Measurements from ENCODE around the gene FOXJ1.

FOXJ1 gene

GRCh38 chr17:76134911-76135809, 5.9 kb downstream of the FOXJ1 start:
- no peak for TF ChIP-seq CTCF (IDR thresholded peaks at IDR 0.05; ENCODE audit: extremely low read depth, missing control alignments)
- DNase-seq (ENCODE audit: low spot score) = no peak

DNA sequence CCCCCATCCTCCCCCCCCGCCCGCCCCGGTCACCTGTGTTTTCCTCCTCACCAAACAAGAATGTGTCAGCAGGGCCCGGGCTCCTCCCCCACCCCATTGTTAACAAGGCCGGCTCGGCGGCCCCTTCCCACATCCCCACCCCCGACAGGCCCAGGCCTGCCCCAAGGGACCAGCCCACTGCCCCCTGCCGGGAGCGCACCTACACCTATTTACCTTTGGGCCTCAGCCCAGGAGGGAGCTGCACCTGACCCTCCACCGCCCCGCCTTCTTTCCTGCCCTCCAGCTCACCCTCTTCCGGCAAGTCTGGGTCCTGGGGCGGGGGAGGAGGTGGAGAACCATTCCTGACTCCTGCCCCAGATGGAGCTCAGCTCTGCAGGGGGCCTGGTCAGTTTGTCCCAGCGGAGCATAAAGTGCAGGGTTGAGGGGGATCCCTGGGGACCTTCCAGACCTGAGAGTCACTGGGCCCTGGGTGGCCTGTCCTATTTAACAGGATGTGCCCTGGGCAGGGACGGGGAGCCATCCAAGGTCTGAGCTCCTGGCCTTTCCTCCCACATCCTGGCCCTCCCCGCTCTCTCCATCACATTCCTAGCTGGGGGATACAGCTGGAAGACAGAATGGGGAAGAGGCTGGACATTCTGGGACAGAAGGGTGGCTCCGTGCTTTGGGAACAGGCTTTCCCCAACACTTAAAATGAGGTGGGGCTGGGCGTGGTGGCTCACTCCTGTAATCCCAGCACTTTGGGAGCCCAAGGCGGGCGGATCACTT, 8.3 kb downstream of the FOXJ1 start:
- no peak for TF ChIP-seq CTCF (IDR thresholded peaks at IDR 0.05; ENCODE audit: extremely low read depth, missing control alignments)
- DNase-seq (ENCODE audit: low spot score) = no peak

DNA sequence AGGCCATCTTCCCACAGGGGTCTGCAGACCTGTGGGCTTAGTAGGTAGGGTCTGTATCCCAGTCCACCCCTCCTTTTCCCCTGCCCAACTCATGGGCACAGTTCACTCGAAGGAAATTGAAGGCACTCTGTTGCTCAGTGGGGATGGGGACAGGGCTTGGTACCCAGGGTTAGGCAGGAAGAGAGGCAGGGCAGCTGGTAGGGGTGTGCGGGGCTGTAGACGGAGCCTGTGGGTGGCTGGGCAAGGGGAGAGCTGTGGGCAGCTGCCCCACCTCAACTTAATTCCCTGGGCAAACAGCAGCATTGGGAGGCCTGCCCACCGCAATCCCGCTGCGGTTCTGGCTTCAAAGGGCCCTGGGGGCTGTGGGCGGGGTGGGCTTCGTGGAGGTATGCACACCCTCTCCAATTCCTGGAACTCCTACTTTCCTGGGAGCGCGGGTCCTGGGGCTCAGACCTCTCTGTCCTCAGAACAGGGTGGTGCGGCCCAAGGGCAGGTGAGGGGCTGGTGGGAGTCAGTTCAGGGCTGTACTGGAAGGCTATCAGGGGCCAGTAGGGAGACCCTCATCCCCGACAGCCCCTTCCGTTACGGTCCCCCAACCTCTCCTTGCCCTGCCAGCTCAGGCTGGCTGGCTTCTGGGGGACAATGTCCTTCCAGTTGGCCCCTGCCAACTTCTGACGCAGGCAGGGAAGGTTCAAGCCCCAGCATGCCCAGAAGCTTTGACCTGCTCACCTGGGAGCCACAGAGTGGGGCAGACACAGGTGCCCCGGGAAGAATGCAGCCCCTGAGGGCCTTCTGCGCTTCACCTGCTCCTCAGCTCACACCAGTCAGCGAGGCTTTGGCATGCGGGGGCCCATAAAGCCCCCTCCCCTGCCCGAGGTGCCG, 9.1 kb downstream of the FOXJ1 start:
- DNase-seq (ENCODE audit: low spot score) = no peak
- TF ChIP-seq CTCF (IDR thresholded peaks at IDR 0.05; ENCODE audit: extremely low read depth, missing control alignments) = no peak

DNA sequence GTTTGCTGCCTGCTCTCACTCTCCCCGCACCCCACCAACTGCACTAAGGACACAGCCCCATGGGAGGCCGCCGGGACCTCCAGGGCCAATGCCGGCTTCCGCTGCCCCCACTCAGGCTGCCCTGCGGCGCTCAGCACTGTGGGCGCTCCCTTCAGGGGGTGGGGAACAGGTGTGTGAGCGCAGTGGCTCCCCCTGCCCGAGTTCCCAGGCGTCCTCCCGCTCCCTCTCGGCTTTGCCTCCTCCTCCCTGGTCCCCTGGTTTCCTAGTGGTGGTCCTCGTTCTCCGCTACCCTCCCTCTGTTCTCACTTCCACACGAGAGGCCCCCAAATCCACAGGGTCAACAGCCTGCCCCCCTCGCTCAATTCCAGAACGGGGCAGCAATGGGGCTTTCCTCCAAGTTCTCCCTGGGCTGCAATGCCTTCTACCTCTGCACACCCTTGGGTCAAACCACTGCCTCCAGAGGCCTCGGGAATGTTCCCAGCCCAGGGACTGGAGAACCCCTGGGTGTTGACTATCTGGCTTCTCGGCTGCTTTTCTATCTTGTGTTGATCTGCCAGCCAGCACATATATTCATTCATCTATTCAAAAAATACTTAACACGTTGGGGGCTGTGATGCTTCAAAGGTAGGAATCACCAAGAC, 9.9 kb downstream of the FOXJ1 start:
- TF ChIP-seq CTCF (IDR thresholded peaks at IDR 0.05; ENCODE audit: extremely low read depth, missing control alignments) = no peak
- no peak for DNase-seq (ENCODE audit: low spot score)

DNA sequence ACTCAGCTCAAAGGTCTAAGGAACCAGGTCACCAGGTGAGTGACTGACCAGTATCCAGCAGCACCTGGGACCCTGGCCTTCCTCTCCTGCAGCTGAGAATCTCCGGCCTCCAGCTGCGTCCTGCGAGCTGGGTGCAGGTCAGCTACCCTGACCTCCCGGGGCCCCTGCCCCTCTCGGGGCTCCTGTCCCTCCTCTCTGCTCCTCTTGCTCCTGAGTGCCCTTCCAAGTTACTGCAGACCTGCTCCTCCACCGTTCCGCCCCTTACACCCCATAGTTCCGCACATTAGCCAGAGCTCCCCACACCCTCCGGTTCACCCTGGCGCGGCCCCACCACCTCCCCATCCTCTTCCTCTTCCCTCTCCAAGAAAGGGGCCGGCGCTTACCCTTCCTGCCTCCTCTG, 10.6 kb downstream of the FOXJ1 start:
- DNase-seq (ENCODE audit: low spot score) = no peak
- no peak for TF ChIP-seq CTCF (IDR thresholded peaks at IDR 0.05; ENCODE audit: extremely low read depth, missing control alignments)

DNA sequence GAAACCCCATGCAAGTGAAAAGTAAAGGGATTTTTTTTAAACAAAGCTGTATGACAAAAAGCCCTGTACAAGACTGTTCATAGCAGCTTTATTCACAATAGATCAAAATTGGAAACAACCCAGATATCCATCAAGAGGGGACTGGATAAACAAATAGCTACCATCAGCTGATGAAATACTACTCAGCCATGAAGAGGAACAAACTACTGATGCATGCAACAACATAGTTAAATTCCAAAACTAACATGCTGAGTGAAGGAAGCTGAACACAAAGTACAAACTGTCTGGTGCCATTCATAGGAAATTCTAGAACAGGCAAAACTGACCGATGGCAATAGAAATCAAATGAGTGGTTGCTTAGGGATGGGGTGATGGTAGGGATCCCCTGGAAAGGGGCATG, 15.1 kb downstream of the FOXJ1 start:
- no peak for DNase-seq (ENCODE audit: low spot score)
- TF ChIP-seq CTCF (IDR thresholded peaks at IDR 0.05; ENCODE audit: extremely low read depth, missing control alignments) = no peak
